GM21528 (cell line): ENCODE measurements around the gene TMEM9.

Experiments used
- ATAC-seq: cut with Tn5 transposase; IDR thresholded peaks from one replicate; pipeline ENCODE4 v1.9.1; 2021; ENCODE audit warnings: mild to moderate bottlenecking, moderate library complexity; ENCODE audit not compliant: unreplicated experiment, low FRiP score

The TMEM9 gene

GRCh38 chr1:201131398-201131797, 22.9 kb downstream of the TMEM9 start:
- no peak for ATAC-seq

DNA sequence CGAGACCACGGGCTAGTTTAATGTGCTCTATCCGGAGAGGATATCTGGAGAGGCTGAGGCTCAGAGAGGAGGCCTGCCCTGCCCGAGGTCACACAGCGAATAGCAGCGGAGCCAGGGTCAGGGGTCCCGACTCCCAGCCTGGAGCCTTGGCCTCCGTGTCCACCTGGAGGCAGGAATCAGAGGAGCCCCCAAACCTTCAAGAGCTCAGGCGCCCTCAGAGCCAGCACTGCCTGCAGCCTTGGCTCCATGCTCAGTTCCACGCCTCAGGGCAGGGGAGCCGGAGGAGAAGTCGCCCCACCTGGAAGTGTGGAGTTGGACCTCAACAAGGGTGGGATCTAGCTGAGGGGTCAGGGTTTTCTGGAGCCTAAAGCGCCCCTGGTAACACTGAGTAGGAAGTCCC, 25.3 kb downstream of the TMEM9 start:
- ATAC-seq, result no peak

GRCh38 chr1:201128476-201128875, 25.8 kb downstream of the TMEM9 start:
- no peak for ATAC-seq

GRCh38 chr1:201127755-201128455, 26.4 kb downstream of the TMEM9 start:
- no peak for ATAC-seq

DNA sequence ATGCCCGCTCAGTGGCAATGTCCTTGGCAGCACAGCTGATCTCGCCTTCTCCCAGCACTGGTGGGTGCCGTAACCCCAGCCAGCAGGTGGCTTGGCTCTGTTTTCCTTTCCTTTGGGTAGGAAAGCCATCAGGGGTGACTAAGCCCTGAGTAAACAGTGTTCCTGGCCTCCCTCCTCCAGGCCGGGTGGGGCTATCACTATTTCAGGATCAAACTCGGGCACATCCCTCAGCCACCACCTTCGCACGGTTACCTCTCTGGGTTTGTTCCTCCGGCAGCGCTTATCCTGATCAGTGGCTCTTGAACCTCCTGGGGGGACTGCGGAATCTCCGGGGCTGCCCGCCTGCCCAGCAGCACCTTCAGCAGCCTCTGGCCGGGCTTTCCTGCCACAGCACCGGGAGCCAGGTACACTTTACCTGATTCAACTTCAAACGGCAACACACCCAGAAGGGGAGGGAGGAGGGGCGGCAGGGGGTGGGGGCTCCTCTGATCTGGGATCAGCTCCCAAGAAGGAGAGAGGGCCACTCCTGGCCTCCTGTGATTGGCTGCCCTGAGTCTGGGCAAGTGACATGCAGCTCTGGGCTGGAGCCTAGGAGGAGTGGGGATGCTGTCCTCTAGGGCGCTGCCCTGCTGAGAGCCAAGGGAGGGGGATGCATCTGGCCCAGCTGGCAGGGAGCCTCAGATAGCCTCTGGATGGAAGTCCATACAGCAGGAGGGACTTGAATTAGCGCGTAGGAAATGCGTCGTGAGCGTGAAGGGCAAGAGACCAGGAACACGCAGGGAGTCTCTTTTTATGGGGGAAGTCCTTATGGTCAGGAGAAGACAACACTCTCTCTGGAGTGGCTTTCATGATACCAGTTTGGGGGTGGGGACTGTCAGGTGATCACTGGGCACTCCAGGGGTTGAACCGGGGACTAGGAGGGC, 27.2 kb downstream of the TMEM9 start, which contains the start of gene ASCL5:
Gene ASCL5 (minus strand): TSS at position 353 of the 923 bp plus-strand sequence. CDS start 11,812 bp downstream, outside the sequence.
- ATAC-seq, result no peak

DNA sequence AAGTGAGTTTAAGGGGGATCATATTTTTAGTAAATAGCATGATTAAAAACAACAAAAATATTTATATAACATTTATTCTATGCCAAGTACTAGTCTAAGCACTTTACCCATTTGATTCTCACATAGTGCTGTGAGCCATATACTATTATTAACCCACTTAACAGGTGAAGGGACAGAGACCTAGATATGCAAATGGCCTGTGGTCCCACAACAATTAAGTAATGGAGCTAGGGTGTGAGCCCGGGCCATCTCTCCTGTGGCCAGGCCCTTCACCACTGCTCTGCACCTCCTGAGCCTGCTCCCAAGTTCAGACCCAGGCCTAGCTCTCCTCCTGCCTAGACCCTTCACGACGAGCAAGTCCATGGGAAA, 27.8 kb downstream of the TMEM9 start:
- ATAC-seq, result no peak

GRCh38 chr1:201125800-201126199, 28.5 kb downstream of the TMEM9 start:
- no peak for ATAC-seq

- no peak for ATAC-seq
Measured at GRCh38 chr1:201125019-201125418, 29.3 kb downstream of the TMEM9 start.

DNA sequence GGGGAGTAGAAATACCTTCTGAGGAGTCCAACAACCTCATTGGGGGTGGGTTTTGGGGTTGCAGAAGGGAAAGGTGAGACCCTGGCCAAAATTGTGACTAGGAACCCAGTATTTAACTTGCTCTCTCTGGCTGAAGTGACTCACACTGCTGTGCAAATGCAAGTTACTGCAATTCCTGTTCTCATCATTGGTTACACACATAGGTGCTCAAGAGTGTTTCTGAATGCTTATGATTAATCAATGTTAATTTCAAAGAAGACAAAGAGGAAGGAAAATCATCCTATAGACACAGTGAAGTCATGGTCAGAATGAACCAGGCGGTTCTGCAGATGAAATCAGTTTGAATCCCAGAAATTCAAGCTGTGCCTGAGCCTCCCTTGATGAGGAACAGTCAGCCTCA, 30.4 kb downstream of the TMEM9 start:
- ATAC-seq, result no peak

GRCh38 chr1:201122321-201122957, 31.8 kb downstream of the TMEM9 start:
- no peak for ATAC-seq

DNA sequence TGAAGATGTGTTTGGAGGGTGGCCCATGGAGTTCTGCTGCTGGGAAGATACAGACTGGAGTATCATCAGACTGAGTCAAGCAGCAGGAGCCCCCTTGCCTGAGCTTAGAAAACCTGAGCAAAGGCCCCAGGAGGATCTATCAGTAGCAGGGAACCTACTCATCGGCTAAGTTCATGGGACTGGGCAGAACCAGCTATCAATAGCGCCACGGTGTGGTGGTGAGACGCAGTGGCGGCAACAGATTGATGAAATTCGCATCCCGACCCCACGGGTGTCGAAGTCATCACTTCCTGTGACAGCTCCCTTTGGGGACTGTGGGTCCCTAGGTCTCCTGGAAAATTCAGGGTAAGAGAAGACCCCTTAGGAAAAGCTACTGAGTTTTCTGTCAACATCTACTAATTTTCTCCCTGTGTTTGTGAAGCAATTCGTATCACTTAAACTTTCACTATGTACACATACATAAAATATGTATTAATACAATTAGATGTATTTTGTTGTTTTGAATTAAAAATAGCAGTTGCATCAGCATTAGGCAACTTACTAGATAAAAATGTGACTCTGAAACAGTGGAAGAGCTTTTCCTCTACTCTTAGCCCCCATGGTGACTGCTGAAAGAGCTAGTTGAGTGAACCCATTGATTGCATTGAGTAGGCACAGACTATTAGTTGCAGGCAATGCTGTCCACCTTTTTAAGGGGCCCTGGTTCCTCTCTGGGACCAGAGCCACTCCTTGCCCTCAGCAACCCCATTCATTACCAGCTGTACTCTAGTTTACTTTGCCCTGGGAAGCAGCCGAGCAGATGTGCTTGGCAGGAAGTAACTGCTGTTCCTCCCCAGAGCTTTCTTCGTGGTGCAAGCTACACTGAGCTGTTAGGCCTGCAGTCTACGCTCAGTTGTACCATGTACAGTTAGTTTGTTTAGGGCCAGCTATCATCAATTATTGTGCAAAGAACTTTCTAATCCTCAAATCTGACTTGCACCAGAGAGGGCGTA, 34.8 kb downstream of the TMEM9 start:
- ATAC-seq, result no peak

GRCh38 chr1:201116091-201116490, 38.2 kb downstream of the TMEM9 start:
- no peak for ATAC-seq

DNA sequence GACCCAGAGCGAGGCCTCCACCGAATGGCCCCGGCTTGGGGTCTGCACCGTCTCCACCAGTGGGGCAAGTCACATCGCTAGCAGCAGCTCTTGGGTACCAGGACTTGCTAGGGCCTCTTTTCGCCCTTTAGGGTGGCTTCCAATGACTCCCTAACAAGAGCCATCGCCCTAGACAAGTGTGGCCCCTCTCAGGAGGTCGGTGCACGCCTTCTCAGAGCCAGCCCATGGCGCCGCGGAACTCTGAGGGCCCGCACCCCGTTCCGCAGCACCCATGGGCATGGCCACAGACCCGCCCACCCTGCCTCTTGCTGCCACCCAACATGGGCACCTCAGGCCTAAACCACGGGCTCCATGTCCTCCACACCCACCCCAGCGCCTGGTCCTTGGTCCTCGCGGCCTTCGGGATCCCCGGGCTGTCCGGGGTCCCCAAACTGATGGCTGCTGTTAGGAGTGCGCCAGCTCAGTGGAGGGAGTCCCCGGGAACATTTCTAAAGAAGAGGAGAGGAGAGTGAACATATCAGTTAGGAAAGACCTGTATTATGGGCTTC, 38.8 kb downstream of the TMEM9 start:
- no peak for ATAC-seq

DNA sequence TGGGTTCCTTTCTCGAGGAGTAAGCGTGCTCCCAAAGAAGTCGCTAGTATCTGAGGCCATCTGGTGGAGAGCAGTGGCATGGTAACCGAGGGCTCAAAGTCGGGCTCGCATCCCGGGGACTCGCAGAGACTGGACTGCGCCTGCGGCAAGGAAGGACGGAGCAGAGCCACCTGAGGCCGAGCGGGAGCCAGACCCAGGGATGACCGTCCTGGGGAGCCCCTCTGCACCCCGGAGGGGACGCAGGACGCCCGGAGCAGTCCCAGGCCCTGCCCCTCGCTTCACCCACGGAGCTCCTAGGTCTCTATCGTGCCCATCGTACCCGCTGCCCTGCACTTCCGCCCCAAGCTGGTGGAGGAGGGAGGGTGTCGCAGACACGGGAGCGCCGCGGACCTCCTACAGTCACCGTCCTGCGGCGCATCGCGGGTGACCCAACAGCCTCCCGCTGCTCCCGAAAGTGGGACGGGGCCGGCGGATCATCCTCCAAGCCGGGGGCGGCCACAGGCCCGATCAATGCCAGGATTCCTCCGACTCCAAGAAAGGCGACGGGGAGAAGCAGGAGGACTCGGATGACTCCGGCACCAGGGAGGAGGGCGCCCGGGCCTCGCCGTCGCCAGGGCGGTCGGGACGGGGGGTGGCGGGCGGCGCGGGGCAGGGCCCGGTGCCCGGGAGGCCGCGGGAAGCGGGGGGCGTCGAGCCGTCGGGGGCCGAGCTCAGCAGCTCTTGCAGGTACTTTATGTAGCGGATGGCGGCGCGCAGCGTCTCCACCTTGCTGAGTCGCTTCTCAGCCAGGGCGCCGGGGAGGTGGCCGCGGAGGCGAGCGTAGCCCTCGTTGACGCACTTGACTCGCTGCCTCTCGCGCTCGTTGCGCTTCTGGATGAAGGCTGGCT, 39.8 kb downstream of the TMEM9 start:
- peak; percentile 80 for ATAC-seq

GRCh38 chr1:201113451-201114244, 40.6 kb downstream of the TMEM9 start:
- ATAC-seq, result no peak

DNA sequence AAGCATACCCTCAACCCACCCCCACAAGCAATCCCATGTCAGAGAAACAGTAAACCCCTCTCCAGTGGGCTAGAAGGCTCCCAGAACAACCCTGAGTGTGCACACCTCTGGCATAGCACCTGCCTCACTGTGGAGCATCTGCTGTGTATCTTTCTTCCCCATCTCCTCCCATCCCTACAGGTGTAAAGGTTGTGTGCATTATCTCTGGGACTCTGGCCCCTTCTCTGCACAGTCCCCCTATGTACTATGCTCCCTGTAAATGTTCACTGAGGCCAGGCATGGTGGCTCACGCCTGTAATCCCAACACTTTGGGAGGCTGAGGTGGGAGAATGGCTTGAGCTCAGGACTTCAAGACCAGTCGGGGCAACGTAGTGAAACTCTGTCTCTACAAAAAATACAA, 41.3 kb downstream of the TMEM9 start:
- ATAC-seq, result no peak

- no peak for ATAC-seq
Measured at GRCh38 chr1:201112173-201112731, 42.0 kb downstream of the TMEM9 start, which contains the start of gene CACNA1S. CACNA1S (minus strand) TSS chr1:201112426; CDS start chr1:201112339, 87 bp downstream.

GRCh38 chr1:201111672-201112071, 42.6 kb downstream of the TMEM9 start:
- ATAC-seq, result no peak
